H9 (cell line): Measurements from ENCODE around the gene TARBP1. TPM values are rescaled to one million over a fixed set of nuclear protein-coding genes. Genes with fewer than 3 reads are reported as not detected.
"Not testable (repeated sequence)": the region's sequence is repeated elsewhere in the genome, so short reads cannot be mapped to it uniquely, and the experiment has no call there.

ENCODE experiments used
- DNase-seq: peaks from one replicate; pipeline ENCODE4 v3.0.0-alpha.2; 2017
- H2AFZ ChIP-seq: one replicate; pipeline ENCODE4 v1.6.1; 2013; ENCODE audit warnings: mild to moderate bottlenecking, low read length, control low read depth, moderate library complexity
- H2AK5ac ChIP-seq: 2 replicates; pipeline ENCODE4 v1.6.1; 2013; ENCODE audit warnings: low read length, control low read depth, mixed read lengths; ENCODE audit not compliant: insufficient read length
- H2BK120ac ChIP-seq: one replicate; pipeline ENCODE4 v1.6.1; 2013; ENCODE audit warnings: low read depth, mild to moderate bottlenecking, low read length, control low read depth, inconsistent platforms; ENCODE audit not compliant: poor library complexity, severe bottlenecking
- H2BK12ac ChIP-seq: 2 replicates; pipeline ENCODE4 v1.6.1; 2013; ENCODE audit warnings: low read length, control low read depth, mixed read lengths, low read depth; ENCODE audit not compliant: insufficient read length
- H2BK15ac ChIP-seq: 2 replicates; pipeline ENCODE4 v1.6.1; 2013; ENCODE audit warnings: low read depth, low read length, control low read depth
- H2BK20ac ChIP-seq: one replicate; pipeline ENCODE4 v1.6.1; 2013; ENCODE audit warnings: low read depth, mild to moderate bottlenecking, low read length, control low read depth, inconsistent platforms; ENCODE audit not compliant: poor library complexity, severe bottlenecking
- H2BK5ac ChIP-seq: 2 replicates; pipeline ENCODE4 v1.6.1; 2013; ENCODE audit warnings: low read length, control low read depth, mixed read lengths; ENCODE audit not compliant: insufficient read length
- H3K14ac ChIP-seq: 2 replicates; pipeline ENCODE4 v1.6.1; 2013; ENCODE audit warnings: low read length, control low read depth; ENCODE audit not compliant: insufficient read depth
- H3K18ac ChIP-seq: 2 replicates; pipeline ENCODE4 v1.6.1; 2013; ENCODE audit warnings: low read depth, mild to moderate bottlenecking, mixed read lengths, low read length, control low read depth; ENCODE audit not compliant: insufficient read length
- H3K23ac ChIP-seq: 2 replicates; pipeline ENCODE4 v1.6.1; 2013; ENCODE audit warnings: low read length, control low read depth, mixed read lengths, low read depth; ENCODE audit not compliant: insufficient read length
- H3K23me2 ChIP-seq: 2 replicates; pipeline ENCODE4 v1.6.1; 2013; ENCODE audit warnings: low read depth, mild to moderate bottlenecking, mixed read lengths, low read length, control low read depth; ENCODE audit not compliant: insufficient read length, poor library complexity, severe bottlenecking
- H3K27ac ChIP-seq: 2 replicates; pipeline ENCODE4 v1.5.1; 2013; ENCODE audit warnings: low read length, control low read depth, mixed read lengths, low read depth; ENCODE audit not compliant: insufficient read length
- H3K27me3 ChIP-seq: 2 replicates; pipeline ENCODE4 v1.6.1; 2013; ENCODE audit warnings: low read length, control low read depth, inconsistent platforms; ENCODE audit not compliant: insufficient read depth
- H3K4ac ChIP-seq: 2 replicates; pipeline ENCODE4 v1.6.1; 2013; ENCODE audit warnings: low read depth, mild to moderate bottlenecking, control low read depth, inconsistent platforms, low read length, moderate library complexity
- H3K4me1 ChIP-seq: 2 replicates; pipeline ENCODE4 v1.6.1; 2013; ENCODE audit warnings: low read length, control low read depth, inconsistent platforms; ENCODE audit not compliant: insufficient read depth
- H3K4me2 ChIP-seq: 2 replicates; pipeline ENCODE4 v1.6.1; 2013; ENCODE audit warnings: low read length, control low read depth, mixed read lengths; ENCODE audit not compliant: insufficient read length, insufficient read depth
- H3K56ac ChIP-seq: 2 replicates; pipeline ENCODE4 v1.6.1; 2013; ENCODE audit warnings: low read depth, mild to moderate bottlenecking, mixed read lengths, low read length, control low read depth; ENCODE audit not compliant: insufficient read length
- H3K79me1 ChIP-seq: 2 replicates; pipeline ENCODE4 v1.6.1; 2013; ENCODE audit warnings: low read depth, mild to moderate bottlenecking, moderate library complexity, low read length, control low read depth, inconsistent platforms; ENCODE audit not compliant: insufficient read depth, poor library complexity, severe bottlenecking
- H3K79me2 ChIP-seq: 2 replicates; pipeline ENCODE4 v1.6.1; 2013; ENCODE audit warnings: low read length, control low read depth, inconsistent platforms; ENCODE audit not compliant: insufficient read depth
- H3K9ac ChIP-seq: 2 replicates; pipeline ENCODE4 v1.6.1; 2013; ENCODE audit warnings: low read length, control low read depth, mixed read lengths; ENCODE audit not compliant: insufficient read length; ENCODE audit errors: extremely low read depth
- H3K9me3 ChIP-seq: one replicate; pipeline ENCODE4 v1.6.1; 2013; ENCODE audit warnings: low read depth, low read length, inconsistent platforms; ENCODE audit not compliant: control insufficient read depth
- H3T11ph ChIP-seq: one replicate; pipeline ENCODE4 v1.6.1; 2013; ENCODE audit warnings: mild to moderate bottlenecking, low read length, control low read depth, inconsistent platforms
- H4K20me1 ChIP-seq: one replicate; pipeline ENCODE4 v1.6.1; 2013; ENCODE audit not compliant: control insufficient read depth, insufficient read length, insufficient read depth
- H4K5ac ChIP-seq: 2 replicates; pipeline ENCODE4 v1.6.1; 2013; ENCODE audit warnings: low read depth, mild to moderate bottlenecking, mixed read lengths, low read length, control low read depth; ENCODE audit not compliant: insufficient read length
- H4K8ac ChIP-seq: replicated peaks from 2 replicates; pipeline ENCODE4 v1.6.1; 2013; ENCODE audit warnings: low read length, control low read depth, mixed read lengths, low read depth; ENCODE audit not compliant: insufficient read length
- H4K91ac ChIP-seq: 2 replicates; pipeline ENCODE4 v1.6.1; 2013; ENCODE audit warnings: low read depth, mild to moderate bottlenecking, moderate library complexity, mixed read lengths, low read length, control low read depth; ENCODE audit not compliant: insufficient read length
- H3K27ac Mint-ChIP-seq, 3 experiments: 2 replicates in 2 of 3; 3 replicates in 1 of 3; pipeline ENCODE4 v1.8.0; 2020 to 2021; ENCODE audit warnings: mixed read lengths in 3 of 3, mild to moderate bottlenecking in 1 of 3, moderate library complexity in 1 of 3
- H3K27me3 Mint-ChIP-seq: 2 replicates; pipeline ENCODE4 v1.8.0; 2021; ENCODE audit warnings: low read depth, mild to moderate bottlenecking, moderate library complexity, mixed read lengths
- H3K36me3 Mint-ChIP-seq, 3 experiments: 2 replicates in 2 of 3; 3 replicates in 1 of 3; pipeline ENCODE4 v1.8.0; 2020 to 2021; ENCODE audit warnings: low read depth in 3 of 3, mixed read lengths in 3 of 3; ENCODE audit not compliant: insufficient read depth in 1 of 3
- H3K4me1 Mint-ChIP-seq, 2 experiments: 2 replicates each; pipeline ENCODE4 v1.8.0; 2020; ENCODE audit warnings: mixed read lengths in 2 of 2
- H3K4me3 Mint-ChIP-seq, 2 experiments: 2 replicates in 1 of 2; 3 replicates in 1 of 2; pipeline ENCODE4 v1.8.0; 2020 to 2021; ENCODE audit warnings: mild to moderate bottlenecking in 2 of 2, mixed read lengths in 2 of 2, moderate library complexity in 1 of 2
- H3K9me3 Mint-ChIP-seq, 2 experiments: 2 replicates in 1 of 2; 3 replicates in 1 of 2; pipeline ENCODE4 v1.8.0; 2020; ENCODE audit warnings: mild to moderate bottlenecking in 2 of 2, mixed read lengths in 2 of 2, moderate library complexity in 1 of 2
- WGBS: extraction: QIAGEN DNeasy Blood & Tissue Kit; methylation state at CpG from one replicate; pipeline ENCODE4 v1.1.7; 2013; ENCODE audit warnings: missing lambda C conversion rate, low lambda C conversion rate, mixed read lengths; ENCODE audit not compliant: insufficient read length; ENCODE audit errors: extremely low coverage; 5-methylcytosine and 5-hydroxymethylcytosine counted together
- total RNA-seq: library from RNA; stranded (reverse); gene quantifications from 2 replicates; pipeline ENCODE4 v1.2.1, GENCODE V29; 2021
- TF ChIP-seq, protein P1 (sequence below): fragments of 200-600 bp; sonication (generic); conservative IDR thresholded peaks from 3 replicates; pipeline ENCODE4 v1.8.0; 2021; ENCODE audit warnings: antibody characterized with exemption, mild to moderate bottlenecking

TARBP1 gene
- total RNA-seq, 1 experiment from 2014 or later, result 20.2 TPM

DNA sequence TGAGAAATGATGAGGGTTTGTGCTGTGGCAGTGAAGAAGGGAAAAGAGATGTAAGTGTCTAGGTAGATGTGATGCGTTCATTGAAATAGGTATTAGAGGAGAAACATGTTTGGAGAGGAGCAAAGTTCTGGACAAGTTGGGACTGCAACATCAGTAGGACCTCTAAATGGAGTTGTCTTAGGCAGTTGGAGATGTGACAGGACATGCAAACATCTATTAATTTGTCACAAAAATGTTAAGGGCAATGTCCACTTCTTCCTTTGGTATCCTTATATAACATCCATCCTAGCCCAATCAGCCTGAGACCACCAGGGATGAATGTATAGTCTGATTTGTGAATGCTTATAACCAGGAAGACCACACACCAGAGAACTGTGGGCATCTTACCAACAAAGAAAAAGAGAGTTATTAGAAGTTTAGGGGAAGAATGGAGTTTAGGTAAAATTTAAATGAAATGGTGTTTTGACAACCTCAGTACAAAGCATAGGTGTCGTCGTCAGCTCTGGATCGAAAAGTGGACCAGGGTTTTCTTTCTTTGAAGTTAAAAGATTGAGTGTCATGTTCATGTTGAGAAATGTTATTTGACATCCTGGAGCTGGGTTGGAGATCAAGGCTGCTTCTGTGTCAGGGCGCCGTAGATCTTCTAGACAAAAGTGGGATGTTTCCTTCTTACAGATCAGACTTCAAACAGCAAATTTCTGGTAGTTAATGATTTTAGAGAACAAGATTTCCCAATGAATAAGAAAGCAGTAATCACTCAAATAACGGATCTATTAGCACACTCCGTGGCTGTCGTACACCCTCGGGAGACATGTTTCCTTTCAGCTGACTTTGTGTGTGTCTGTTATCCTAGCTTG lies 97.1 kb downstream of the TARBP1 start:
- Histone ChIP-seq H3K79me1 (no peaks in the 10 kb centered on the region), H3K4me1 (no peaks in the 10 kb centered on the region), H3K79me2 (no peaks in the 10 kb centered on the region), H3K27ac (no peak overlapping the region), H2BK12ac (no peak overlapping the region), H3K9ac (no peak overlapping the region), H4K8ac (no peak overlapping the region), H3K14ac (no peak overlapping the region), H3T11ph (no peak overlapping the region), H4K20me1 (no peaks in the 10 kb centered on the region), H2AK5ac (no peak overlapping the region), H3K27me3 (no peaks in the 10 kb centered on the region), H3K23me2 (no peaks in the 10 kb centered on the region), H3K18ac (no peak overlapping the region), H3K56ac (no peak overlapping the region), H4K5ac (no peak overlapping the region), H2BK5ac (no peak overlapping the region), H3K4me2 (no peak overlapping the region), H2BK15ac (no peak overlapping the region), H3K23ac (no peak overlapping the region), H4K91ac (no peak overlapping the region), H3K4ac (no peak overlapping the region), H3K9me3 (no peaks in the 10 kb centered on the region), H2BK120ac (no peak overlapping the region), H2BK20ac (no peak overlapping the region), H2AFZ (no peak overlapping the region)
- H3K27me3 Mint-ChIP-seq, result no peaks in the 10 kb centered on the region
- no peak overlapping the region for H3K4me3 Mint-ChIP-seq
- H3K36me3 Mint-ChIP-seq, result peaks cover 26 to 49% (median 41%) of the 10 kb centered on the region in 3 experiments; a peak in 6 of 7 replicates
- no peaks in the 10 kb centered on the region for H3K4me1 Mint-ChIP-seq
- no CpG with 5 or more reads among the region's 10 CpGs for WGBS
- DNase-seq, result no peak
- TF ChIP-seq, protein P1, sequence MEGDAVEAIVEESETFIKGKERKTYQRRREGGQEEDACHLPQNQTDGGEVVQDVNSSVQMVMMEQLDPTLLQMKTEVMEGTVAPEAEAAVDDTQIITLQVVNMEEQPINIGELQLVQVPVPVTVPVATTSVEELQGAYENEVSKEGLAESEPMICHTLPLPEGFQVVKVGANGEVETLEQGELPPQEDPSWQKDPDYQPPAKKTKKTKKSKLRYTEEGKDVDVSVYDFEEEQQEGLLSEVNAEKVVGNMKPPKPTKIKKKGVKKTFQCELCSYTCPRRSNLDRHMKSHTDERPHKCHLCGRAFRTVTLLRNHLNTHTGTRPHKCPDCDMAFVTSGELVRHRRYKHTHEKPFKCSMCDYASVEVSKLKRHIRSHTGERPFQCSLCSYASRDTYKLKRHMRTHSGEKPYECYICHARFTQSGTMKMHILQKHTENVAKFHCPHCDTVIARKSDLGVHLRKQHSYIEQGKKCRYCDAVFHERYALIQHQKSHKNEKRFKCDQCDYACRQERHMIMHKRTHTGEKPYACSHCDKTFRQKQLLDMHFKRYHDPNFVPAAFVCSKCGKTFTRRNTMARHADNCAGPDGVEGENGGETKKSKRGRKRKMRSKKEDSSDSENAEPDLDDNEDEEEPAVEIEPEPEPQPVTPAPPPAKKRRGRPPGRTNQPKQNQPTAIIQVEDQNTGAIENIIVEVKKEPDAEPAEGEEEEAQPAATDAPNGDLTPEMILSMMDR, result no peak
- no peak overlapping the region for H3K27ac Mint-ChIP-seq
- no peaks in the 10 kb centered on the region for H3K9me3 Mint-ChIP-seq

DNA sequence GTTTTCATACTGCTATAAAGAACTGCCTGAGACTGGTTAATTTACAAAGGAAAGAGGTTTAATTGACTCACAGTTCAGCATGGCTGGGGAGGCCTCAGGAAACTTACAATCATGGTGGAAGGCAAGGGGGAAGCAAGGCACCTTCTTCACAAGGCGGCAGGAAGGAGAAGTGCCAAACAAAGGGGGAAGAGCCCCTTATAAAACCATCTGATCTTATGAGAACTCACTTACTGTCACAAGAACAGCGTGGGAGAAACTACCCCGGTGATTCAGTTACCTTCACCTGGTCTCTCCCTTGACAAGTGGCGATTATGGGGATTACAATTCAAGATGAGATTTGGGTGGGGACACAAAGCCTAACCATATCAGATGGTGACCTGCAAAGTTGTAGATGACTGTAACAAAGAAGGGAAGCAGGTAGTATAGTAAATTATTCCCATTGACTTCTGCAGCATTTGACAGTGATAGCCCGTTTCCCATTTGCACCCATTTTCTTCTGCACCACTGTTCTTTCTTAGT lies 99.3 kb downstream of the TARBP1 start:
- H3K9me3 ChIP-seq, H3K4me1 Mint-ChIP-seq, H3K23me2 ChIP-seq, H2BK15ac ChIP-seq, H4K5ac ChIP-seq, H2BK5ac ChIP-seq, H2AFZ ChIP-seq, H3K4me3 Mint-ChIP-seq, H2BK12ac ChIP-seq, H2BK20ac ChIP-seq, H3K79me1 ChIP-seq, H3K56ac ChIP-seq, H3K27ac ChIP-seq, H3K23ac ChIP-seq, H3K14ac ChIP-seq, H3K79me2 ChIP-seq, H4K91ac ChIP-seq, H3K9me3 Mint-ChIP-seq, H3K4me1 ChIP-seq, H3K27me3 ChIP-seq, H3K9ac ChIP-seq, H3K27me3 Mint-ChIP-seq, H4K20me1 ChIP-seq, H2BK120ac ChIP-seq, H3K4me2 ChIP-seq, H2AK5ac ChIP-seq, DNase-seq, H3K18ac ChIP-seq, H3K4ac ChIP-seq, H4K8ac ChIP-seq, H3T11ph ChIP-seq: not testable (repeated sequence)
- no CpG with 5 or more reads among the region's 5 CpGs for WGBS
- H3K27ac Mint-ChIP-seq, result peak overlapping the region in 1 of 3 experiments; percentile 5; a peak in 1 of 7 replicates
- peaks cover 36 to 67% (median 58%) of the 10 kb centered on the region in 3 experiments; a peak in 6 of 7 replicates for H3K36me3 Mint-ChIP-seq
